GM23248 (cell line): Measurements from ENCODE around the gene CSMD2.

Experiments
- EZH2 ChIP-seq: fragments of 200-600 bp; sonication (generic); IDR thresholded peaks from 2 replicates; pipeline ENCODE4 v1.6.1; 2018; ENCODE audit warnings: antibody characterized with exemption, mild to moderate bottlenecking; ENCODE audit not compliant: insufficient read depth, poor library complexity, severe bottlenecking
- EZH2phosphoT487 ChIP-seq: fragments of 200-600 bp; sonication (generic); IDR thresholded peaks from 2 replicates; pipeline ENCODE4 v1.6.1; 2018; ENCODE audit warnings: antibody characterized with exemption, moderate library complexity, mild to moderate bottlenecking, low read depth; ENCODE audit not compliant: insufficient read depth

DNA sequence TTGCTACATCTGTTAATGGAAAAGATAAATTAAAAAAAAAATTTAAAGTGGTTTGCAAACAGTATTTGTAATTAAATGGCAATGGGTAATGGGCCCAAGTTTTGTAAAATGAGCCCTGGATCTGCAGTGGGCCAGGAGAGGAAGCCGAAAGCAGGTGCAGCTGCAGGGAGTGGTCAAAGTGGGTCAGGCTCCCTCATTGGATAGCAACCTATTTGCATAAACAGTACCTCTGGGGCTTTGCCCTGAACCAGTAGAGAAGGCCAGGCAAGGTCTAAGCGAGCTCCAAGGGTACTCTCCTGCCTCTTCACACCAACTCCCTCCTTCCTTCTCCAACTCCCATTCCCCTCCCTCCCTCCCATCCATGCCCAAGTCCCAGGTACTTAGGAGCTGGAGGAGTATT is 162.2 kb downstream of the CSMD2 start:
- TF ChIP-seq EZH2 (no peak), EZH2phosphoT487 (no peak)
